ENCODE data around the gene KLF17. TPM values are rescaled to one million over a fixed set of nuclear protein-coding genes. Genes with fewer than 3 reads are reported as not detected.

KLF17 gene
- total RNA-seq, 2 experiments from 2014 or later, result not detected

GRCh38 chr1:44094047-44094446, 24.6 kb upstream of the KLF17 start:
- ChIA-PET CTCF (interaction anchor here (0.8 to 1.9 kb wide), 2 partner anchors 9 to 57 kb away, joined by 3 to 7 read pairs; no protein-coding TSS in a partner anchor), POLR2A (interaction anchor here (1.5 kb wide), 1 partner anchor 9 kb away, joined by 3 read pairs; no protein-coding TSS in a partner anchor)
- H3K27me3 Mint-ChIP-seq, result peaks cover 13% of the 10 kb centered on the region
- no peak overlapping the region for H3K4me3 Mint-ChIP-seq
- ATAC-seq (no peak), DNase-seq (no peak)
- no peak for TF ChIP-seq CTCF (IDR thresholded peaks at IDR 0.05)
- H3K4me1 Mint-ChIP-seq (ENCODE audit: low read depth), result no peaks in the 10 kb centered on the region
- no peaks in the 10 kb centered on the region for H3K9me3 Mint-ChIP-seq
- intact Hi-C loops (cut with micrococcal nuclease), result no loop called here
- no peak overlapping the region for H3K27ac Mint-ChIP-seq
- H3K36me3 Mint-ChIP-seq (ENCODE audit: low read depth), result no peaks in the 10 kb centered on the region

GRCh38 chr1:44100183-44100868, 18.3 kb upstream of the KLF17 start:
- H3K36me3 Mint-ChIP-seq (ENCODE audit: low read depth), result no peaks in the 10 kb centered on the region
- H3K27ac Mint-ChIP-seq, result no peak overlapping the region
- no peaks in the 10 kb centered on the region for H3K9me3 Mint-ChIP-seq
- DNase-seq (no peak), ATAC-seq (no peak)
- no peaks in the 10 kb centered on the region for H3K4me1 Mint-ChIP-seq (ENCODE audit: low read depth)
- intact Hi-C loops (cut with micrococcal nuclease), result no loop called here
- H3K27me3 Mint-ChIP-seq, result peaks cover 9% of the 10 kb centered on the region
- no peak for TF ChIP-seq CTCF (IDR thresholded peaks at IDR 0.05)
- H3K4me3 Mint-ChIP-seq, result no peak overlapping the region
- ChIA-PET POLR2A (no interaction called here), CTCF (no interaction called here)

DNA sequence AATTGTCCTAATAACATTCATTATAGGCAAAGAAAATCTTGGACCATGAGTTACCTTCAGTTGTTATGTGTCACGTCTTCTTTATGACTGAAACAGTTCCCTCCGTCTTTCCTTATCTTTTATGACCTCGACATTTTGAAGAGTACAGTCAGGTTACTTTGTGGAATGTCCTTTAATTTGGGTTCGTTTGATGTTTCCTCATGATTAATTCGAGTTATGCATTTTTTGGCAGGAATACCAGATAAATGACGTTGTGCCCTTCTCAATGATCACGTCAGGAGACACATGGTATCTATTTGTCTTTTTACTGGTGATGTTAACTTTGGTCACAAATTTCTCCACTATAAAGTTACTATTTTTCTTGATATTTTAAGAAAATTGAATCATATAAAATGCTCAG, 17.3 kb upstream of the KLF17 start:
- TF ChIP-seq CTCF (IDR thresholded peaks at IDR 0.05), result no peak
- Mint-ChIP-seq H3K36me3 (ENCODE audit: low read depth) (no peaks in the 10 kb centered on the region), H3K27ac (no peak overlapping the region), H3K9me3 (no peaks in the 10 kb centered on the region), H3K27me3 (peaks cover 13% of the 10 kb centered on the region), H3K4me1 (ENCODE audit: low read depth) (no peaks in the 10 kb centered on the region), H3K4me3 (no peak overlapping the region)
- intact Hi-C loops (cut with micrococcal nuclease), result no loop called here
- DNase-seq (no peak), ATAC-seq (no peak)
- CTCF ChIA-PET, result no interaction called here
- POLR2A ChIA-PET, result no interaction called here

GRCh38 chr1:44103270-44104131, 15.1 kb upstream of the KLF17 start:
- H3K4me3 Mint-ChIP-seq, result no peak overlapping the region
- no peak for ATAC-seq
- DNase-seq, result peak; percentile 26
- H3K36me3 Mint-ChIP-seq (ENCODE audit: low read depth), result no peaks in the 10 kb centered on the region
- no peak overlapping the region for H3K27ac Mint-ChIP-seq
- intact Hi-C loops (cut with micrococcal nuclease), result no loop called here
- POLR2A ChIA-PET, result no interaction called here
- peaks cover 14% of the 10 kb centered on the region for H3K27me3 Mint-ChIP-seq
- CTCF ChIA-PET, result interaction anchor here (1.4 to 1.8 kb wide), 4 partner anchors 10 to 491 kb away, joined by 3 to 7 read pairs (median 4); no protein-coding TSS in a partner anchor
- TF ChIP-seq CTCF (IDR thresholded peaks at IDR 0.05), result no peak
- no peaks in the 10 kb centered on the region for H3K4me1 Mint-ChIP-seq (ENCODE audit: low read depth)
- H3K9me3 Mint-ChIP-seq, result no peaks in the 10 kb centered on the region

DNA sequence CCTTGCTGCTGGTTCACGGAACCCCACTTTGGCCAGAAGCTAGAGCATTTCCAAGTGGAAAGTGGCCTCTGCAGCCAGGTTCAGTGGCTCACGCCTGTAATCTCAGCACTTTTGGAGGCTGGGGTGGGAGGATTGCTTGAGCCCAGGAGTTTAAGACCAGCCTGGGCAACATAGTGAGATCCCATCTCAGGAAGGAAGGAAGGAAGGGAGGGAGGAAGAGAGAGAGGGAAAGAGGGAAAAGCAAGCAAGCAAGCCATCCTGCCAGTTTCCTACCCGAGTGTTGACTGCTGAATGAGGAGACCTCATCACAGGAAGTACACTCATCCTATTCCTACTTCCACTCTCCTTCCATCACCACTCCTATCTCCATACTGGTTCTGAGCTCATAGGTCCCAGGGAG, 12.8 kb upstream of the KLF17 start:
- ChIA-PET POLR2A (interaction anchor here (0.8 kb wide), 1 partner anchor 112 kb away, joined by 4 read pairs; no protein-coding TSS in a partner anchor), CTCF (no interaction called here)
- H3K9me3 Mint-ChIP-seq, result no peaks in the 10 kb centered on the region
- H3K36me3 Mint-ChIP-seq (ENCODE audit: low read depth), result no peaks in the 10 kb centered on the region
- H3K4me1 Mint-ChIP-seq (ENCODE audit: low read depth), result no peaks in the 10 kb centered on the region
- no peak overlapping the region for H3K27ac Mint-ChIP-seq
- no peak for ATAC-seq
- no peak overlapping the region for H3K4me3 Mint-ChIP-seq
- DNase-seq, result no peak
- H3K27me3 Mint-ChIP-seq, result peaks cover 14% of the 10 kb centered on the region
- TF ChIP-seq CTCF (IDR thresholded peaks at IDR 0.05), result no peak
- intact Hi-C loops (cut with micrococcal nuclease), result no loop called here

All from activated CD8-positive, alpha-beta T cell treated with anti-CD3 and anti-CD28 coated beads for 36 hours (primary cell).